ENCODE measurements around the gene PMF1.
"Not testable (repeated sequence)": the region's sequence is repeated elsewhere in the genome, so short reads cannot be mapped to it uniquely, and the experiment has no call there.

PMF1 gene

GRCh38 chr1:156212833-156213643, at the start of gene PMF1:
TSS of gene PMF1 (plus strand) at chr1:156213007. CDS start at chr1:156213016, 9 bp downstream.
- DNase-seq, result peak; percentile 95 to 96

- no peak for DNase-seq
These were observed 49.1 kb upstream of the PMF1 start for GRCh38 chr1:156163712-156164111.

- no peak for DNase-seq
These were observed 48.5 kb upstream of the PMF1 start for GRCh38 chr1:156164125-156164831.

GRCh38 chr1:156165083-156165482, 47.7 kb upstream of the PMF1 start:
- no peak for DNase-seq

- DNase-seq, result no peak
These were observed 45.3 kb upstream of the PMF1 start for GRCh38 chr1:156167536-156167935.

GRCh38 chr1:156172696-156173470, 39.9 kb upstream of the PMF1 start:
- no peak for DNase-seq

- DNase-seq, result no peak
These were observed 36.1 kb upstream of the PMF1 start for GRCh38 chr1:156176610-156177210.

- no peak for DNase-seq
These were observed 34.7 kb upstream of the PMF1 start for GRCh38 chr1:156177919-156178654.

GRCh38 chr1:156180471-156180870, 32.3 kb upstream of the PMF1 start:
- no peak for DNase-seq

GRCh38 chr1:156181391-156181924, 31.3 kb upstream of the PMF1 start:
- not testable (repeated sequence) for DNase-seq

GRCh38 chr1:156182010-156182779, 30.6 kb upstream of the PMF1 start:
- DNase-seq, result not testable (repeated sequence)

GRCh38 chr1:156186347-156187177, 26.2 kb upstream of the PMF1 start:
- not testable (repeated sequence) for DNase-seq

GRCh38 chr1:156190265-156190664, 22.5 kb upstream of the PMF1 start:
- DNase-seq, result not testable (repeated sequence)

GRCh38 chr1:156191292-156191964, 21.4 kb upstream of the PMF1 start:
- DNase-seq, result no peak

- DNase-seq, result no peak
These were observed 19.7 kb upstream of the PMF1 start for GRCh38 chr1:156193208-156193487.

GRCh38 chr1:156193488-156194299, 19.1 kb upstream of the PMF1 start, which contains the start of gene SLC25A44:
TSS of gene SLC25A44 (plus strand) at chr1:156194104. CDS start at chr1:156199848, 5,744 bp downstream.
- DNase-seq, result peak; percentile 98 to 99

- no peak for DNase-seq
These were observed 18.5 kb upstream of the PMF1 start for GRCh38 chr1:156194300-156194652.

- no peak for DNase-seq
These were observed 17.0 kb upstream of the PMF1 start for GRCh38 chr1:156195853-156196252.

GRCh38 chr1:156196445-156196844, 16.4 kb upstream of the PMF1 start:
- DNase-seq, result no peak
